Measurements from ENCODE around the gene WDR38.
"Not testable (repeated sequence)": the region's sequence is repeated elsewhere in the genome, so short reads cannot be mapped to it uniquely, and the experiment has no call there.

Gene WDR38

DNA sequence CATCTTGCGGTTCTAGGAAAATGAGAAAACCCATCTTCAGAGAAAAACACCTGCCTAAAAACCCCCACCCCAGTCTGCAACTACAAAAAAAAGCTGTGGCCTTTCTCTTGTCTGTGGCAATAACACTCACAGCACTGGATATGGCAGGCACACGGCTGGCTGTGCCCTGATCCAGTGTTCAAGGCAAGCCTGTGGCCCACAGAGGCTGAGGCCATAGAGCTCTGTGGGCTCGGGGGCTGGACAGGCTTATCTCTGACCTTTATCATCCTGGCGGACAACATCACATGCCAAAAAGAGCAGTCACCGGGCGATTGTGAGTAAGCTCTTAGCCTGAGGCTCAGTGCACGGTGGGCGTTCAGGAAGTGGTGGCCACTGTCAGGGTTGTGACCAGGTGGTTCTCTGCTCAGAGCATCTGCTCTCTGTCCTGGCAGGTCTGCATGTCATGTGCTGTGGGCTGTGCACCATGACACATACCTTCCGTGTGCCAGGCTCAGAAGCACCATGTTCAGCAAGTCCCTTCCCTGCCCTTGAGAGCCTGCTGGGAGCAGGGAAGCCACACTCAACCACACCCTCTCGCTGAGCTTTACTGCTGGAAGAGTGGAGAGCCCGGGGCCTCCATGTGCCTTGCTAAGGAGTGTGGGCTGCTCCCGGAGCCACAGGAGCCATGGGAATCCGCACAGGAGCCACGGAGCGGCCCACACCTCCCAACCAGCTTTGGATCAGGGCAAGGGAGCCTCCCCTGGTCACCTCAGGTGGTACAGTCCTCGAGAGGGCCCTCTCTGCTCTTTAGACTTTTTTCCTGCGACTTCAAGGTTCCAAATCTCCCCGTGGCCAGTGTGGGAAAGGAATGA lies 34.6 kb upstream of the WDR38 start:
- Histone ChIP-seq H3K4me3 (ENCODE audit: low read length) (no peak overlapping the region), H3K4me1 (ENCODE audit: insufficient read depth, low read length) (no peaks in the 10 kb centered on the region), H2AFZ (ENCODE audit: low read depth, low read length) (no peak overlapping the region), H3K9me3 (ENCODE audit: low read length) (no peaks in the 10 kb centered on the region), H3K36me3 (ENCODE audit: insufficient read depth, low read length) (no peaks in the 10 kb centered on the region), H3K27me3 (ENCODE audit: insufficient read depth, low read length) (no peaks in the 10 kb centered on the region)

DNA sequence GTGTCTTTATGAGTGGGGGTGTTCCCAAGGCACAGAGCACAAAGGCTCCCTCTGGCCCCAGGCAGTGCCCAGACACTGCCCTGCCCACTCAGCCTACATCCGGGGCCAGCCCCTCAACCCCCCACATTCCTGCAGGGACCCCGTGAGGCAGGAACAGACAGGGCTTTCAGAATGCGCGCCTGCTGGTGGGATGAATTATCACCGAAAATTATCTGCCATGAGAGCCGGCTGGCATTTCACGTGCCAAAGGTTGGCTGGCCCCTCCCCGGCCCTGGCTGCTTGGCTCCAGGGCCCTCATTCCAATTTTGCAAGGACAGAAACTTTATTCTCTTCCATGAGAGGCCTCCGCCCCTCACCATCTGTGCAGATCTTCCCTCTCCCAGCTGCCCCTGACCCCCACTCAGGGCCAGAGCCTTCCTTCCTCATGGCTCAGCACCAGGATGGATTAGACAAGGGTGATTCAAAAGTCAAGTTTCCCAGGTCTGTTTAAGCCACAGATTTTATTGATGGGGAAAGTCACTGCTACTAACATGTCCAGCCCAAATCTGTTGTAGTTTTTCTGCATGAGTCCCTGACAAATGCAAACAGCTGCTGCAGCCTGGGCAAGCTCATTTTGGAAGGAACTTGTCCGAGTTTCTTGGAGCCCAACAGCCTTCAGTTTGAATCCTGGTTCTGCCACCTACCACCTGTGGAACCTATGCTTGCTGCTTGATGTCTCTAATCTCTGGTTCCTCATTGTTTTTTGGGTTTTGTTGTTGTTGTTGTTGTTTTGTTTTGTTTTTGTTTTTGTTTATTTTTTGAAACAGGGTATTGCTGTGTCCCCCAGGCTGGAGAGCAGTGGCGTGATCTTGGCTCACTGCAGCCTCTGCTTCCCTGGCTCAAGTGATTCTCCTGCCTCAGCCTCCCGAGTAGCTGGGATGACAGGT lies 32.3 kb upstream of the WDR38 start:
- H3K4me1 ChIP-seq (ENCODE audit: insufficient read depth, low read length) = no peaks in the 10 kb centered on the region
- no peaks in the 10 kb centered on the region for H3K9me3 ChIP-seq (ENCODE audit: low read length)
- H3K4me3 ChIP-seq (ENCODE audit: low read length) = no peak overlapping the region
- H3K27me3 ChIP-seq (ENCODE audit: insufficient read depth, low read length) = no peaks in the 10 kb centered on the region
- H2AFZ ChIP-seq (ENCODE audit: low read depth, low read length) = no peak overlapping the region
- H3K36me3 ChIP-seq (ENCODE audit: insufficient read depth, low read length) = no peaks in the 10 kb centered on the region

DNA sequence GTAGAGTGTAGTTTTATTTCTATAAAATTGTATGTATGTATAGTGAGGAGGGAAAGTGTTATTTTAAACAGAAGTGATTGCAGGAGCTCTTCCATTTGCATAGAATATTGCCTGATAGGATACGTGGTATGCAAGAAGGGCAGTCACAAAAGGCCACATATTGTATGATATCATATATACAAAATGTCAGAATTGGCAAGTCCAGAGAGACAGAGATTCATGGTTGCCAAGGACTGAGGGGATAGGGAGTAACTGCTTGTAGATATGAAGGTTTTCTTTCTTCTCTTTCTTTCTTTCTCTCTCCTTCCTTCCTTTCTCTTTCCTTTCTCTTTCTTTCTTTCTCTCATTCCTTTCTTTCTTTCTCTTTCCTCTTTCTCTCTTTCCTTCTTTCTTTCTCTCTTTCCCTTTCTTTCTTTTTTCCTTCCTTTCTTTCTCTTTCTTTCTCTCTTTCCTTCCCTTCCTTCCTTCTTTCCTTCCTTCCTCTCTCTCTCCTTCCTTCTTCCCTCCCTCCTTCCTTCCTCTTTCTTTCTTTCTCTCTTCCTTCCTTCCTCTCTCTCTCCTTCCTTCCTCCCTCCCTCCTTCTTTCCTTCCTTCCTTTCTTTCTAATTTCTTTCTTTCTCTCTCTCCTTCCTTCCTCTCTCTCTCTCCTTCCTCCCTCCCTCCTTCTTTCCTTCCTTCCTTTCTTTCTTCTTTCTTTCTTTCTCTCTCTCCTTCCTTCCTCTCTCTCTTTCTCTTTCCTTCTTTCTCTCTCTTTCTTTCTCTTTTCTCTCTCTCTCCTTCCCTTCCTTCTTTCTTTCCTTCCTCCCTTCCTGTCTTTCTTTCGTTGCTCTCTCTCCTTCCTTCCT lies 24.5 kb upstream of the WDR38 start:
- no peak overlapping the region for H2AFZ ChIP-seq (ENCODE audit: low read depth, low read length)
- peaks cover 8% of the 10 kb centered on the region for H3K27me3 ChIP-seq (ENCODE audit: insufficient read depth, low read length)
- no peaks in the 10 kb centered on the region for H3K4me1 ChIP-seq (ENCODE audit: insufficient read depth, low read length)
- H3K4me3 ChIP-seq (ENCODE audit: low read length) = no peak overlapping the region
- no peaks in the 10 kb centered on the region for H3K9me3 ChIP-seq (ENCODE audit: low read length)
- no peaks in the 10 kb centered on the region for H3K36me3 ChIP-seq (ENCODE audit: insufficient read depth, low read length)

DNA sequence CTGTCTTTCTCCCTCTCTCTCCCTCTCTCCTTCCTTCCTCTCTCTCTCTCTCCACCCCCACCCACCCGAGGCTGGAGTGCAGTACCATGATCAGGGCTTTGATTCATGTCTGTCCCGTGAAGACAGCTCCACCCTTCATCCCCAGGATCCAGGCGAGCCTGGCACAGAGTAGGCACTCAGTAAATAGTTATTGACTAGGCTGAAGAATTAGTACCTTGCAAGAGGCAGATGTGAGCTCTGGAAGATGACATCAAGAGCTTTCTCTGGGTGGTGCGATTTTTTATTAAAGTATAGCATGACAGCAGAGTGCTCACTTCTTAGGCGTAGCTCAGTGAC lies 24.0 kb upstream of the WDR38 start:
- H3K4me3 ChIP-seq (ENCODE audit: low read length) = no peak overlapping the region
- H2AFZ ChIP-seq (ENCODE audit: low read depth, low read length) = no peak overlapping the region
- H3K4me1 ChIP-seq (ENCODE audit: insufficient read depth, low read length) = no peaks in the 10 kb centered on the region
- H3K9me3 ChIP-seq (ENCODE audit: low read length) = no peaks in the 10 kb centered on the region
- peaks cover 8% of the 10 kb centered on the region for H3K27me3 ChIP-seq (ENCODE audit: insufficient read depth, low read length)
- no peaks in the 10 kb centered on the region for H3K36me3 ChIP-seq (ENCODE audit: insufficient read depth, low read length)

DNA sequence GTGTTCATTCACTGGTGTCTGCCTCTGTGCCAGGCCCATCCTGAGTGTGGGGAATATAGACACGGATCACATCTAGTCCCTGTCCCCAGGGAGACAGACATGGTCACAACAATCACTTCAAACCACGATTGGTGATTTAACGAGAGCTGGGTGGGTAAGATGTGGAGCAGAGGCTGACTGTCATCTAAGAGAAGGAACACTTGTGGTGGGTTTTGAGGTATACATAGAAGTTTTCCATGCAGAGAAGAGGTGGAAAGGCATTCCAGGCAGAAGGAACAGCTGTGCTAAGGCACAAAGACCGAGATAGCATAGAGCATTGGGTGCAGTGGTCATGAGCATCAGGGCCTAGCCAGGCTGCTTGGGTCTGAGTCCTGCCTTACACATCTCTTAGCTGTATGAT lies 22.7 kb upstream of the WDR38 start:
- H3K4me3 ChIP-seq (ENCODE audit: low read length) = no peak overlapping the region
- no peaks in the 10 kb centered on the region for H3K9me3 ChIP-seq (ENCODE audit: low read length)
- no peak overlapping the region for H2AFZ ChIP-seq (ENCODE audit: low read depth, low read length)
- no peaks in the 10 kb centered on the region for H3K36me3 ChIP-seq (ENCODE audit: insufficient read depth, low read length)
- H3K4me1 ChIP-seq (ENCODE audit: insufficient read depth, low read length) = no peaks in the 10 kb centered on the region
- peaks cover 14% of the 10 kb centered on the region for H3K27me3 ChIP-seq (ENCODE audit: insufficient read depth, low read length)

DNA sequence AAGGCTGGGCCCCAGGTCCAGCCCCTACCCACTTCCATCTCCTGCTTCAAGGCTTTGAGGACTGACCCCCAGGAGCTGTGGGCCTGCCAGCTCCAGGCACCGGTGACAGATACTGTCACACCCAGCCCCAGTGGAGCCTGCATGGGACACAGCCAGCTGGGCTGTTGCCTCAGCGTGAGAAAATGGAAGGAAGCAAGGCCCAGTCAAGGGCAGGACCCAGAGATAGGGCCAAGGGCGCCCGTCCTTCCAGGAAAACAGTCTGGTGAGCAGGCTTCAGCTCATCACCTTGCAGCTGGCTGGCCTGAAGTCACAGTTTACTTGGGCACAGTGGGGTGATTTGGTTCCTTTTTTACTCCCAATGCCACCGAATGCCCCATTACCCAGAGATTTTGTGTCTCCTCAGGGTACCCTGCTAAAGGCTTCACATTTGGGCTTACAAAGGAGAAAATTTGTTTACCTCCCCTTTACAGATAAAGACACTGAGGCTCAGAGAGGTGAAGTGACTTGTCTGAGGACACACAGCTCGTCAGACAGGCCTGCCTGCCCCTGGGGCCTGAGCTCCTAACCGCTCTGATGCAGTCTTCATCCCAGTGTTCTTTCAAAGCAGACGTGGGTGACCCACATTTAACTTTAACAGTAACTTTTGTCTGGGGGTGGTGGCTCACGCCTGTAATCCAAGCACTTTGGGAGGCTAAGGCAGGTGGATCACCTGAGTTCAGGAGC lies 21.5 kb upstream of the WDR38 start:
- Histone ChIP-seq H3K4me1 (ENCODE audit: insufficient read depth, low read length) (no peaks in the 10 kb centered on the region), H3K36me3 (ENCODE audit: insufficient read depth, low read length) (no peaks in the 10 kb centered on the region), H3K4me3 (ENCODE audit: low read length) (no peak overlapping the region), H2AFZ (ENCODE audit: low read depth, low read length) (no peak overlapping the region), H3K9me3 (ENCODE audit: low read length) (no peaks in the 10 kb centered on the region), H3K27me3 (ENCODE audit: insufficient read depth, low read length) (peaks cover 14% of the 10 kb centered on the region)

DNA sequence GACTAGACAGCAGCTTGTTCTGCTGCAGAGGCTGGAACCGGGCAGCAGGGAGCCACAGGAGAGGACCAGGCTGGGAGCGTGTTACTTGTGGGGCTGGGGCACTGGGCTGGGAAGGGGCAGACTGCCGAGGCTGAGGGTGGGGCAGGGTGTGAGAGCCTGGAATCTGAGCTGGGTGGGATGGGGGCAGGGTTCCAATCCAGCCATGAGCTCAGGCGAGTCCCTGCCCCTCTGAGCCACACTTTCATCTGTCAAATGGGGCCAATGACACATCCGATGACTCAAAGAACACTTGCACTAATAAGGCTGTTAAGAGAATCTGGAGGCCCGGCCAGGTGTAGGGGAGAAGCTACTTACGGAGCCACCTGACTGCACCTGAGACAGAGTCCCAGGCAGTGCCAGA lies 18.7 kb upstream of the WDR38 start:
- peaks cover 14% of the 10 kb centered on the region for H3K27me3 ChIP-seq (ENCODE audit: insufficient read depth, low read length)
- H3K4me3 ChIP-seq (ENCODE audit: low read length) = no peak overlapping the region
- no peak overlapping the region for H2AFZ ChIP-seq (ENCODE audit: low read depth, low read length)
- no peaks in the 10 kb centered on the region for H3K4me1 ChIP-seq (ENCODE audit: insufficient read depth, low read length)
- no peaks in the 10 kb centered on the region for H3K36me3 ChIP-seq (ENCODE audit: insufficient read depth, low read length)
- H3K9me3 ChIP-seq (ENCODE audit: low read length) = no peaks in the 10 kb centered on the region

DNA sequence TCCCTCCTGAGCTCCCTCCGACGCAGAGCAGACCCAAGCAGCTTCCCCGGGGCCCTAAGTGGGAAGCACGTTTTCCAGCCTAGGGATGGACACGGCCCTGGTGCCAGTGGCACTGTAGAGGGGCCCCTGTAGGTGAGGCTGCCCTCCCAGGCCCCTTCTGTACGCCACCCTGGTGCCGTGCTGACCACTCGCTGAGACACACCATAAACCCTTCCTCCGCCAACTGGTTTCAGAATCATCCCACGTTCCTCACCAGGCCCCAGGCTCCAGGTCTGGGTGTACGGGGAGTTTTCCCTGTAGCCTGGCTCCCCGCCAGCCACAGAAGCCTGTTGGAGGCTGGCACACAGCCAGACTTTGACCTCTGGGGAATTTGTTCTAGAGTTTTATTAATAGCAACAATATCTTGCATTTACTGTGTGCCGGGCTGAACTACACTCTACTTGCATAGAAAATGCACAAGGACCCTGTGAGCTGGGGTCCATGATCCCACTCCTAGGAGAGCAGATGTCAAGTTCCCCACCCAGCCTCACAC lies 18.2 kb upstream of the WDR38 start:
- Histone ChIP-seq H3K9me3 (ENCODE audit: low read length) (no peaks in the 10 kb centered on the region), H3K27me3 (ENCODE audit: insufficient read depth, low read length) (peaks cover 14% of the 10 kb centered on the region), H2AFZ (ENCODE audit: low read depth, low read length) (no peak overlapping the region), H3K4me1 (ENCODE audit: insufficient read depth, low read length) (no peaks in the 10 kb centered on the region), H3K4me3 (ENCODE audit: low read length) (no peak overlapping the region), H3K36me3 (ENCODE audit: insufficient read depth, low read length) (no peaks in the 10 kb centered on the region)

DNA sequence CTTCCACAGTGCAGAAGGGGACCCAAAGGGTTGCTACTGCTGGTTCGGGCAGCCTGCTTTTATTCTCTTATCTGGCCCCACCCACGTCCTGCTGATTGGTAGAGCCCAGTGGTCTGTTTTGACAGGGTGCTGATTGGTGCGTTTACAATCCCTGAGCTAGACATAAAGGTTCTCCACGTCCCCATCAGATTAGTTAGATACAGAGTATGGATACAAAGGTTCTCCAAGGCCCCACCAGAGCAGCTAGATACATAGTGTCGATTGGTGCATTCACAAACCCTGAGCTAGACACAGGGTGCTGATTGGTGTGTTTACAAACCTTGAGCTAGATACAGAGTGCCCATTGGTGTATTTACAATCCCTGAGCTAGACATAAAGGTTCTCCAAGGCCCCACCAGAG lies 15.1 kb upstream of the WDR38 start:
- not testable (repeated sequence) for H3K36me3 ChIP-seq (ENCODE audit: insufficient read depth, low read length); H3K4me1 ChIP-seq (ENCODE audit: insufficient read depth, low read length); H2AFZ ChIP-seq (ENCODE audit: low read depth, low read length); H3K9me3 ChIP-seq (ENCODE audit: low read length); H3K4me3 ChIP-seq (ENCODE audit: low read length); H3K27me3 ChIP-seq (ENCODE audit: insufficient read depth, low read length)

DNA sequence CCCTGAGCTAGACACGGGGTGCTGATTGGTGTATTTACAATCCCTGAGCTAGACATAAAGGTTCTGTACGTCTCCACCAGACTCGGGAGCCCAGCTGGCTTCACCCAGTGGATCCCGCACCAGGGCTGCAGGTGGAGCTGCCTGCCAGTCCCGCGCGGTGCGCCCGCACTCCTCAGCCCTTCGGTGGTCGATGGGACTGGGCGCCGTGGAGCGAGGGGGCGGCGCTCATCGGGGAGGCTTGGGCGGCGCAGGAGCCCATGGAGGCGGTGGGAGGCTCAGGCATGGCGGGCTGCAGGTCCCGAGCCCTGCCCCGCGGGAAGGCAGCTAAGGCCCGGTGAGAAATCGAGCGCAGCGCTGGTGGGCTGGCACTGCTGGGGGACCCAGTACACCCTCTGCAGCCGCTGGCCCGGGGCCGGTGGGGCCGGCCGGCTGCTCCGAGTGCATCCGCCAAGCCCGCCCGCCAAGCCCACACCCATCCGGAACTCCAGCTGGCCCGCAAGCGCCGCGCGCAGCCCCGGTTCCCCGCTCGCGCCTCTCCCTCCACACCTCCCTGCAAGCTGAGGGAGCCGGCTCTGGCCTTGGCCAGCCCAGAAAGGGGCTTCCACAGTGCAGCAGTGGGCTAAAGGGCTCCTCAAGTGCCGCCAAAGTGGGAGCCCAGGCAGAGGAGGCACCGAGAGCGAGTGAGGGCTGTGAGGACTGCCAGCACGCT lies 14.5 kb upstream of the WDR38 start:
- not testable (repeated sequence) for H3K4me3 ChIP-seq (ENCODE audit: low read length); H3K27me3 ChIP-seq (ENCODE audit: insufficient read depth, low read length); H3K4me1 ChIP-seq (ENCODE audit: insufficient read depth, low read length); H3K9me3 ChIP-seq (ENCODE audit: low read length); H3K36me3 ChIP-seq (ENCODE audit: insufficient read depth, low read length); H2AFZ ChIP-seq (ENCODE audit: low read depth, low read length)

DNA sequence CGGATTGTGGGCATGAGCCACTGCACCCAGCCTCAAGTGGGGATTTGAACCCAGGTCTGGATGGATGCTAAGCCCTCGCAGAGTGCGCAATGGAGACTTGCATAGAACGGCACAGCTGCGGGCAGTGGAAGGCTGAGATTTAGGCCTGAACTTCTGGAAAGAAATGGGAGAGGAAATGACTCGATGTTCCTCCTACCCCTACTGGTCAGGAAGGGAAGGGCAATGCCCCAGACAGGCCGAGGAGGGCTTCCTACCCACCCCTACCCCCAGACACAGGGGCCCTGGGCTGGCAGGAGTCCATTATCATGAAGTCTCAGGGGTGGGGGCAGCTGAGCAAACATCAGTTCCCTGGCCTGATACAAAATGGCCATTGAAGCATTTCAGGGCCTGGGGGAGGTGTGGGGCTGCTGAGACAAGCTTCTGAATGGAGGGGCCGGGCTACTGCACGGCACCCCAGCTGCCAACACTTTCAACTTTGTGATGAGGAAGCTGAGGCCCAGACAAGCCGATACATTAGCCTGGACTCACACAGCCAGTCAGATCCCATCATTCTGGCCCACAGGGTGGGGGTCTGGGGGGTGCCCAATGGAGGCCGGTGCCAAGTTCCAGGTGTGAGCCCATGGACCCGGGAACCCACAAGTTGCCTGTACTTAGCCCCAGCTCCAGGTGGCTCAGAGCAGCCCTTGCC lies 13.5 kb upstream of the WDR38 start:
- Histone ChIP-seq H2AFZ (ENCODE audit: low read depth, low read length) (no peak overlapping the region), H3K9me3 (ENCODE audit: low read length) (no peaks in the 10 kb centered on the region), H3K36me3 (ENCODE audit: insufficient read depth, low read length) (no peaks in the 10 kb centered on the region), H3K4me1 (ENCODE audit: insufficient read depth, low read length) (no peaks in the 10 kb centered on the region), H3K27me3 (ENCODE audit: insufficient read depth, low read length) (peaks cover 4% of the 10 kb centered on the region), H3K4me3 (ENCODE audit: low read length) (no peak overlapping the region)
